ENCODE results near the gene SERINC1.

GRCh38 chr6:122400462-122401089 is 71.0 kb downstream of the SERINC1 start:
- TF ChIP-seq TCF7L2 (IDR thresholded peaks at IDR 0.05; ENCODE audit: low read depth, low read length), result no peak
- no peak for TF ChIP-seq CTCF (IDR thresholded peaks at IDR 0.05)

All from Panc1 (cell line).